GM19238 (cell line): ENCODE data around the gene GPR146.

Experiments used
- DNase-seq: peaks from one replicate; pipeline ENCODE4 v3.0.0; 2011; ENCODE audit warnings: low spot score; ENCODE audit not compliant: insufficient read length

Gene GPR146

GRCh38 chr7:1074593-1075431 lies 30.5 kb downstream of the GPR146 start:
- no peak for DNase-seq

GRCh38 chr7:1076184-1077072 lies 32.1 kb downstream of the GPR146 start:
- no peak for DNase-seq

- no peak for DNase-seq
Observed at GRCh38 chr7:1078519-1078918, 34.2 kb downstream of the GPR146 start.

- DNase-seq = no peak
Observed at GRCh38 chr7:1078985-1079384, 34.6 kb downstream of the GPR146 start.

- no peak for DNase-seq
Observed at GRCh38 chr7:1079546-1079945, 35.2 kb downstream of the GPR146 start.

GRCh38 chr7:1080252-1080920 lies 36.0 kb downstream of the GPR146 start:
- DNase-seq = no peak

GRCh38 chr7:1080921-1081255 lies 36.5 kb downstream of the GPR146 start:
- no peak for DNase-seq

- no peak for DNase-seq
Observed at GRCh38 chr7:1081336-1081735, 37.0 kb downstream of the GPR146 start.

- no peak for DNase-seq
Observed at GRCh38 chr7:1081931-1082401, 37.6 kb downstream of the GPR146 start.

GRCh38 chr7:1083729-1084657 lies 39.6 kb downstream of the GPR146 start:
- no peak for DNase-seq

- DNase-seq = no peak
Observed at GRCh38 chr7:1085266-1085665, 40.9 kb downstream of the GPR146 start.

GRCh38 chr7:1085910-1086421 lies 41.6 kb downstream of the GPR146 start:
- DNase-seq = no peak

- DNase-seq = peak; percentile 97
Observed at GRCh38 chr7:1086588-1087464, 42.5 kb downstream of the GPR146 start.

- DNase-seq = no peak
Observed at GRCh38 chr7:1087465-1087814, 43.1 kb downstream of the GPR146 start.

- DNase-seq = no peak
Observed at GRCh38 chr7:1087952-1088920, 43.9 kb downstream of the GPR146 start, which contains the start of gene GPER1. Gene GPER1, plus strand, starts transcription at chr7:1088113. Its CDS starts 3,616 bp downstream, at chr7:1091729.

- no peak for DNase-seq
Observed at GRCh38 chr7:1090236-1090635, 45.9 kb downstream of the GPR146 start.

- no peak for DNase-seq
Observed at GRCh38 chr7:1090686-1091643, 46.6 kb downstream of the GPR146 start.
